SH-SY5Y (cell line): Measurements from ENCODE around the gene UNC45A.

ENCODE experiments used
- GATA2 ChIP-seq: IDR thresholded peaks from 2 replicates; pipeline ENCODE4 v1.6.1; 2011; ENCODE audit warnings: mild to moderate bottlenecking, low read depth, low read length
- GATA3 ChIP-seq: IDR thresholded peaks from 2 replicates; pipeline ENCODE4 v1.6.1; 2011; ENCODE audit warnings: low read depth, mild to moderate bottlenecking, low read length, moderate library complexity

DNA sequence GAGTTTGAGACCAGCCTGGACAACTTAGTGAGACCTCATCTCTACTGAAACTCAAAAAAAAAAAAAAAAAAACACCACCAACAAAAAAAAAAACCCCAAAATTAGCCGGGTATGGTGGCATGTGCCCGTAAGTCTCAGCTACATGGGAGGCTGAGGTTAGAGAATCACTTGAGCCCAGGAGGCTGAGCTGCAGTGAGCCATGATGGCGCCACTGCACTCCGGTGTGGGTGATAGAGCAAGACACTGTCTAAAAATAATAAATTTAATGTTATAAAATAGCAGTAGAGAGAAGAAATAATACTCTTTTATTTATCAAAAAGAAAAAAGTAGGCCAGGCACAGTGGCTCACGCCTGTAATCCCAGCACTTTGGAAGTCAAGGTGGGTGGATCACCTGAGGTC is 37.0 kb downstream of the UNC45A start:
- TF ChIP-seq GATA2 (no peak), GATA3 (no peak)
